ENCODE measurements around the gene BUB1.
"Not testable (repeated sequence)": the region's sequence is repeated elsewhere in the genome, so short reads cannot be mapped to it uniquely, and the experiment has no call there.

BUB1 gene

GRCh38 chr2:110688594-110689091 lies 10.8 kb upstream of the BUB1 start:
- no peak for DNase-seq (ENCODE audit: extremely low read depth, low read depth)
- no peak for TF ChIP-seq CTCF (IDR thresholded peaks at IDR 0.05; ENCODE audit: low read depth, low read length)

- not testable (repeated sequence) for DNase-seq (ENCODE audit: extremely low read depth, low read depth)
Observed at GRCh38 chr2:110687775-110688484, 10.1 kb upstream of the BUB1 start.

GRCh38 chr2:110682872-110683271 lies 5.0 kb upstream of the BUB1 start:
- DNase-seq (ENCODE audit: extremely low read depth, low read depth): no peak
- no peak for TF ChIP-seq CTCF (IDR thresholded peaks at IDR 0.05; ENCODE audit: low read depth, low read length)

- no peak for TF ChIP-seq CTCF (IDR thresholded peaks at IDR 0.05; ENCODE audit: low read depth, low read length)
Observed at GRCh38 chr2:110682267-110682666, 4.4 kb upstream of the BUB1 start.

GRCh38 chr2:110680709-110681108 lies 2.8 kb upstream of the BUB1 start:
- no peak for TF ChIP-seq CTCF (IDR thresholded peaks at IDR 0.05; ENCODE audit: low read depth, low read length)
- no peak for DNase-seq (ENCODE audit: extremely low read depth, low read depth)

More at GRCh38 chr2:110682267-110682666, 4.4 kb upstream of the BUB1 start:
- no peak for DNase-seq (ENCODE audit: extremely low read depth, low read depth)

GRCh38 chr2:110679865-110680264 lies 2.0 kb upstream of the BUB1 start:
- TF ChIP-seq CTCF (IDR thresholded peaks at IDR 0.05; ENCODE audit: low read depth, low read length): no peak
- DNase-seq (ENCODE audit: extremely low read depth, low read depth): no peak

- no peak for DNase-seq (ENCODE audit: extremely low read depth, low read depth)
- TF ChIP-seq CTCF (IDR thresholded peaks at IDR 0.05; ENCODE audit: low read depth, low read length): no peak; the same call in 1 of the 2 replicates
Observed at GRCh38 chr2:110679337-110679707, 1.5 kb upstream of the BUB1 start.
